NCI-H526 (cell line): ENCODE measurements around the gene ARHGAP15.

ENCODE experiments used
- DNase-seq, 2 experiments: peaks; one replicate each; lab custom pipeline; 2025; lab: John Stamatoyannopoulos, UW

ARHGAP15 gene

GRCh38 chr2:143344780-143345179, 215.6 kb downstream of the ARHGAP15 start:
- DNase-seq: no peak

GRCh38 chr2:143345887-143346787, 216.9 kb downstream of the ARHGAP15 start:
- no peak for DNase-seq

GRCh38 chr2:143347271-143347695, 218.1 kb downstream of the ARHGAP15 start:
- DNase-seq: no peak

- no peak for DNase-seq
Measured at GRCh38 chr2:143347901-143348414, 218.7 kb downstream of the ARHGAP15 start.

GRCh38 chr2:143354050-143354750, 225.0 kb downstream of the ARHGAP15 start:
- no peak for DNase-seq

GRCh38 chr2:143355870-143356269, 226.7 kb downstream of the ARHGAP15 start:
- peak in 1 of 2 experiments; percentile 27 for DNase-seq

- DNase-seq: no peak
Measured at GRCh38 chr2:143356336-143356735, 227.1 kb downstream of the ARHGAP15 start.

- DNase-seq: no peak
Measured at GRCh38 chr2:143356736-143357446, 227.7 kb downstream of the ARHGAP15 start.

GRCh38 chr2:143357966-143358365, 228.7 kb downstream of the ARHGAP15 start:
- no peak for DNase-seq

GRCh38 chr2:143361346-143361745, 232.1 kb downstream of the ARHGAP15 start:
- no peak for DNase-seq

- DNase-seq: no peak
Measured at GRCh38 chr2:143371616-143372015, 242.4 kb downstream of the ARHGAP15 start.

- DNase-seq: no peak
Measured at GRCh38 chr2:143375384-143375880, 246.2 kb downstream of the ARHGAP15 start.

- no peak for DNase-seq
Measured at GRCh38 chr2:143378996-143379395, 249.8 kb downstream of the ARHGAP15 start.

- no peak for DNase-seq
Measured at GRCh38 chr2:143379955-143380354, 250.7 kb downstream of the ARHGAP15 start.

GRCh38 chr2:143382573-143382972, 253.4 kb downstream of the ARHGAP15 start:
- DNase-seq: no peak

GRCh38 chr2:143383016-143383415, 253.8 kb downstream of the ARHGAP15 start:
- no peak for DNase-seq

- DNase-seq: no peak
Measured at GRCh38 chr2:143384111-143384510, 254.9 kb downstream of the ARHGAP15 start.

GRCh38 chr2:143390171-143390570, 261.0 kb downstream of the ARHGAP15 start:
- no peak for DNase-seq

- DNase-seq: no peak
Measured at GRCh38 chr2:143392358-143392757, 263.1 kb downstream of the ARHGAP15 start.

GRCh38 chr2:143394062-143394461, 264.8 kb downstream of the ARHGAP15 start:
- DNase-seq: no peak

GRCh38 chr2:143397884-143398614, 268.8 kb downstream of the ARHGAP15 start:
- no peak for DNase-seq
